ENCODE data around the gene ZNF595.
A peak's percentile ranks its signal among the peaks of the same experiment; 100 is the strongest.
"Not testable (repeated sequence)": the region's sequence is repeated elsewhere in the genome, so short reads cannot be mapped to it uniquely, and the experiment has no call there.

The ZNF595 gene

GRCh38 chr4:86559-87324, 33.6 kb downstream of the ZNF595 start:
- DNase-seq (ENCODE audit: low read depth), result not testable (repeated sequence)

DNA sequence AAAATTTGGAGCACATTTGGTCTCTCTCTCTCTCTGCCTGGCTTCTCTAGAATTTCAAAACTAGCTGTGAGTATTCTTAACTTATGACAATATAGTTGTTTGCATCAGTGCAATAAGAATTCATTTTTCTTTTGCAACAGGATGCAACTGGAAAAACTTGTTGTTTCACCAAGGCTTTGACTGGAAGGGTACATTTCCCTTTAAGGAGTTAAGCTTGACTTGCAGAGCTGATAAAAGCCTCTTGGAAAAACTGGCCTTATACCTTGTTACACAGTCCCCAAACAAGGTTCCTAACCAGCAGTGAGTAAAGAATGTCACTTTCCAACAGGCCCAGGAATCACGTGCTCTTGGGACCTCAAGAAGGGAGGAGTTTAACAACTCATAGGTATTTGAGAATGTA, 45.3 kb downstream of the ZNF595 start:
- DNase-seq (ENCODE audit: low read depth), result no peak

DNA sequence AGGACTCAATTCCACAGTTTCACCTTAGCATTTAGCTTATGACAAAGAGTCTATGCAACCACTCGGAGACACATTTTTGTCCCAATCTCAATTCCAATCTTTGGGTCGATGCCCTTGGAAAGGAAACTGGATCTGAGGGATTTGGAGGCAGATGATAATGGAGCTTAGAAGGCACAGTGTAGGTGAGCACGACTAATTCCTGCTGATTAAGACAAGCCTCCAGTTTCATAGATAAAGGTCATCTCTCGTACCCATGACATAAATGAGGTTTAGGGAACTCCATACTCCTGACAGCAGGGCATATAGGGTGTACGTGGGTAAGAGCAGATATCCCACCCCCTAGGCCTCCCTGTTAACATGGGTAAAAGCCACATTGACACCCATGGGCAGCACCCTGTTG, 46.7 kb downstream of the ZNF595 start:
- DNase-seq (ENCODE audit: low read depth), result no peak

DNA sequence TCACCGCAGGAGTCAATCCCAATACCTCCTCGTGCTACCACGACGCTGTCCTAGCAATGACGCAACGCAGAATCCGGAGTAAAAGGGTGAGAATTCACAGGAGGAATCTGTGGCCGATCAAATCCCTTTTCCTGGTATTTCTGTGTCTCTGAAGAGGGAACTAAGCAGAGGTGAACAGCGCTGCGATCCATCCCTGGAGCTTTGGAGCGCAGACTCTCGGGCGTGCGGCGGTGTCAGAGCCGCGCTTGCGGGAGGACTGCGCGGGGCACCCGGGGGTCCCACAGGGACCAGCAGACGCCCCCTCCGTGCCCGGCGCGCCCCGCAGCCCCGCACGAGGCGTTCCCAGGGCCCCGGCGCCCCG, 53.9 kb downstream of the ZNF595 start:
- DNase-seq (ENCODE audit: low read depth), result no peak

- no peak for DNase-seq (ENCODE audit: low read depth)
These were observed 54.6 kb downstream of the ZNF595 start for GRCh38 chr4:107444-108429.

DNA sequence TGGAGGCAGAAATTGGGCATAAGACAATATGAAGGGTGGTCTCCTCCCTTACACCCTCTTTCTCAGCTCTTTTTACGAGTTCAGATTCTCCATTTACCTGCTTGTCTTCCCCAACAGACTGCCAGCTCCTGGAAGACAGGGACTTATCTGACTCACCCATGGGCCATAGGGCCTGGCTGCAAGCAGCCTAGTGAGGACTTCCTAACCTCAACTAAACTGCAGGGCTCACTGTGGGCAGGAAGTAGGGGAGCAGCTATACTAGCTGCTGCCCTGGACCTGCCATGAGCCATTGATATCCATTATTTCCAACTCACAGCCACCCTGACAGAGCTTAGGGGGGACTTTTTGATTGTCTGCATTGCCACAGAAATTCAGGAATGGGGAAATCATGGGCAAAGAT, 59.6 kb downstream of the ZNF595 start:
- DNase-seq (ENCODE audit: low read depth), result no peak

- no peak for DNase-seq (ENCODE audit: low read depth)
These were observed 60.6 kb downstream of the ZNF595 start for GRCh38 chr4:113732-114131.

- DNase-seq (ENCODE audit: low read depth), result no peak
These were observed 61.0 kb downstream of the ZNF595 start for GRCh38 chr4:114149-114548.

DNA sequence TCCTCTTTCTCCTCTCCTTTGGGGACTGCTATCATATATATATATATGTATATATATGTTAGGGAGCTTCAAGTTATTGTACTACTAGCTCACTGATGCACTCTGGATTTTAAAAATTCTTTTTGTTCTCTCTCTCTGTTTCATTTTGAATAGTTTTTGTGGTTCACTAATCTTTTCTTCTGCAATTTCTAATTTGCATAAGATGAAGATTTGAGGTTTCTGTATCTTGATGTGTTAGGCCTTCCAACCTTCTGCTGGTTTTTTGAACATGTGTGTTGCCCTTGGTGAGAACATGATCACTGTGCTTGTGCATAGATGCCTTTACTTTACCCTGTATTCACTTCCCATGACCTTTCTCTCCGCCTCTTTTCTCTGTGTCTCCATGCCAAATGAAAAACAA, 63.4 kb downstream of the ZNF595 start:
- no peak for DNase-seq (ENCODE audit: low read depth)

- no peak for DNase-seq (ENCODE audit: low read depth)
These were observed 67.5 kb downstream of the ZNF595 start for GRCh38 chr4:120616-121015.

DNA sequence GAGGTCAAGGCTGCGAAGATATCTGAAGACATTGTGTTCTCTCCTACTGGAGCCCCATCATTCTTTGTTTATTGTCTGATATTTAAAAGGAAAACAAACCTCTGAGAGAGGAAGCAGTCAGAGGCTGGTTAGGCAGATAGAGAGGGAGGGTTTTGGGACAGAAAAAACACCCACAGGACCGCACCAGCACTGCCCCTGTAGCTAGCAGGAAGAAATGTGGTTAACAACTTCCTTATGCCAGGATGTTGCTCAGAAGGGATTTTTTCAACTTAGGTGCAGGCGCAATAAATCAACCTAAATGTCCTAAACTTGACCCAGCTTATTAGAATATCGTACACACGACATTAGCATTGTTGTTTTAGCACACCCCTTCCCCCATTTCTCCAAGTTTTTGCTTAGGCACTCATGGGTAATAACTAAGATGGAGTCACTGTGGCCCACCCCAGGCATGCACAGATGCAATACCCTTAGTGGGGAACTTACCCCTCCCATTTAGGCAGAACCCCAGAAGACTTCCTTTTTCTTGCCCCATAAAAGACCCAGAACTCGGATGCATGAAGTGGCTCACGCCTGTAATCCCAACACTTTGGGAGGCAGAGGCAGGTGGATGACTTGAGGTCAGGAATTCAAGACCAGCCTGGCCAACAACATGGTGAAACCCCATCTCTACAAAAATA, 68.4 kb downstream of the ZNF595 start:
- DNase-seq (ENCODE audit: low read depth), result no peak

DNA sequence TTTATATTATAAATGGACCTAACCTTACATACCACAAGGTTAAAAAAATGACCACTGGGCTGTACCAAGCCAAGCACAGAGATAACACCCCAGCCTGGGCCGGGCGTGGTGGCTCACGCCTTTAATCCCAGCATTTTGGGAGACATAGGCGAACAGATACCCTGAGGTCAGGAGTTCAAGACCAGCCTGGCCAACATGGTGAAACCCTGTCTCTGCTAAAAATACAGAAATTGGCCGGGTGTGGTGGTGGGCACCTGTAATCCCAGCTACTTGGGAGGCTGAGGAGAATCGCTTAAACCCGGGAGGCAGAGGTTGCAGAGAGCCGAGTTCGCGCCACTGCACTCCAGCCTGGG, 70.8 kb downstream of the ZNF595 start:
- DNase-seq (ENCODE audit: low read depth), result not testable (repeated sequence)

DNA sequence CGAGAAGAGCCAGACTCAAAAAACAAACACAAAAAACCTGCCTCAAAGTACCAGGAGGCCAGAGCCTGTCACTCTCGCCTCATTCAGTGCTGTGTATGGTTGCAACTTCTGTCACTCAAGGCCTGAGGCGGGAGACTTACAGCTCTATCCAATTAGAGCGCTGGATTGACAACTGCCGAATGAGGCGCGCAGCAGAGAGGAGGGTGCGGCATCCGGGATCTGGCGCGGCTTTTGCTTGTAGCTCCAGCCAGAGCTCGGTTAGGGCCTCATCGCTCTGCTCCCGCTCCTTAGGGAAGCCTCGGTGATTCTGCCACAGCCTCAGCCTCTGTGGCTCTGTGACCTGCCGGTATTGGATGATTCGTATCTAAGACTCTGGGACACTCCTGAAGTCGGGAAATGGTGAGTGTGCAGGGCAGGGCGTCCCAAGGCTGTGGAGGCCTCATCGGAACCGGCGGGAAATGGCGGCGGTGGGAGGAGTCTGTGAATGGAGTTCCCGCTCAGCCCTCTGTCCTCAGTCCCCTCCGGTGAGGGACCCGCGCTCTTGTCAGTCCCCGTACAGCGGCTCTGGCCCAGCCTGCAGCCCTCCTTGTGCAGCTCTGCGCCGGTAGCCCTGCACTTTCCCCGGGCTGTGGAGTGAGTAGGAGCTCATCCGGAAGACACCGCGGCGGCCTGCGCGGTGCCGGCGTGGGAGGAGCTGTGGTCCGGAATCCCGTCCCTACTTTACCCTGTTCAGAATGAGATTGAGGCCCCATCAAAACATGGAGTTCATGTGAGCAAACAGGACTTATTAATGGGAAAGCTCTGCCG, 71.4 kb downstream of the ZNF595 start, which contains the start of gene ZNF718:
Gene ZNF718, plus strand, starts transcription at position 227 of the 807 bp plus-strand sequence. Its CDS starts 170 bp downstream, at position 397.
- DNase-seq (ENCODE audit: low read depth), result peak; percentile 79

DNA sequence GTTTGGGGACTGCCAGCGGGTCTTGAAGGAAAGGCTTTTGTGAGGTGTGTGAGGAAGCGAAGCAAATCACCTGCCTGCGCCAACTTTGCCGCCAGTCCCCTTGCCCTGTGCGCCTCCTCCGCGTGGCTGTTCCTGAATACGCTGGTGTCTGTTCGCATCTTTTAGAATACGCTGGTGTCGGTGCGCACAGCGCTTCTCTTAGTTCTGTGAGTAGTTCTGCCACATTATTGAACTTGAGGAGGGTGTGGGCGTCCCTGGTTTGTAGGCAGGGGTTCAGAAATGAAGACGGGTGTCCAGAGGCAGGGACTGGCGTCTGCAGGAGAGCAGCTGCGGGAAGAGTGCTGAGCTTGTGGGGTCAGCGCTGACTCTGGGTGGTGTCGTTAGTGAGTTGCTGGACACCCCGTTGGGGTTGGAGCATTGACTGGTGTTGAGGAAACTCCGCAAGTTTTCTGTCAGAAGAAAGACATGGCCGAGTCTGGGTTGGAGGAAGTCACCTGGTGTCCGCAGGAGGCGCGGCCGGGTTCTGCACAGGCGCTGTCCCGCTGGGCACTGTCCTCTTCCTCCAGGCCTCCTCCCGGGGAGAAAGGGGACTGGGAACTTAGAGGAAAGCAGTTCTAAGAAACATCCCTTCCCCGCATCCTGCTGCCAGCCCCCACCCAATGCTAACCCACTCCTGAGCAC, 72.1 kb downstream of the ZNF595 start:
- no peak for DNase-seq (ENCODE audit: low read depth)

DNA sequence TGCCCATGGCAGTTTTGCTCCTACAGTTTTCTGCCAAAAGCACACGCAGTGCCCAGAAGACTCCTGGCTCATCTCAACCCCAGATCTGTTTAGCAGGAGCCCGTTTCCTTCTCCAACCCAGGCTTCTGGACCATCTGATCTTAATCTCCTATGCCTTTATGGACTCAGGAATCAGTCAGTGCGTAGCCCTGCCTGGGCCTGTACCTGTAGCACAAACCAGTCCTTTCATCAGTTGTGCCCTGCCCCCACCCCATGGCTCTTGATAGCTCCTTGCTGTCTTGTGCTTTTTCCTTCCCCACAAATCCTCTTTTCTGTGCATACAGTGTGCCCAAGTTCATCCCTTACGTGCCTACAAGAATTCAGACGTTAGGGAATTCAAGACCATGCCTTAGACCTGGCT, 72.7 kb downstream of the ZNF595 start:
- DNase-seq (ENCODE audit: low read depth), result no peak

GRCh38 chr4:132483-132882, 79.4 kb downstream of the ZNF595 start:
- DNase-seq (ENCODE audit: low read depth), result no peak

Measured in stimulated activated CD8-positive, alpha-beta memory T cell treated with anti-CD3 and anti-CD28 coated beads, Interleukin-12 subunit alpha, Interleukin-12 subunit beta, amount 100 ng/mL, for 1 hour (primary cell).